PC-3 (cell line): ENCODE data around the gene PSMB1. TPM values are rescaled to one million over a fixed set of nuclear protein-coding genes. Genes with fewer than 3 reads are reported as not detected.
"Not testable (repeated sequence)": the region's sequence is repeated elsewhere in the genome, so short reads cannot be mapped to it uniquely, and the experiment has no call there.

ENCODE experiments used
- ATAC-seq: fragments of 200-7000 bp; cut with Tn5 transposase; 2 replicates; pipeline ENCODE4 v1.9.1; 2020; ENCODE audit warnings: mild to moderate bottlenecking, moderate library complexity
- BruUV-seq: library from RNA; stranded (reverse); fragments of 400-500 nt; replicated peaks from 2 replicates; lab custom pipeline; 2021; lab: Mats Ljungman, UMichigan
- CTCF ChIA-PET: fragments of 300-600 bp; sonication (Branson Sonifier 250); formaldehyde crosslinking; loops from one replicate; lab custom pipeline; 2022; ENCODE audit warnings: antibody characterized with exemption; lab: Charles Lee
- POLR2A ChIA-PET: fragments of 300-600 bp; sonication (Branson Sonifier 250); formaldehyde crosslinking; loops from one replicate; lab custom pipeline; 2022; ENCODE audit warnings: antibody characterized with exemption; ENCODE audit not compliant: unreplicated experiment; lab: Charles Lee
- DNase-seq: peaks from one replicate; pipeline ENCODE4 v3.0.0-alpha.2; 2015
- H2AFZ ChIP-seq: fragments of 300-600 bp; sonication (generic); 2 replicates; pipeline ENCODE4 v1.6.0; 2016; ENCODE audit warnings: antibody characterized with exemption, low read length
- H3F3A ChIP-seq: fragments of 300-600 bp; sonication (generic); one replicate; pipeline ENCODE4 v1.6.0; 2017; ENCODE audit warnings: antibody characterized with exemption, low read length, control low read depth, mild to moderate bottlenecking; ENCODE audit not compliant: unreplicated experiment
- H3K27ac ChIP-seq: fragments of 300-600 bp; sonication (generic); 2 replicates; pipeline ENCODE4 v1.5.1; 2016; ENCODE audit warnings: mild to moderate bottlenecking, low read length
- H3K27me3 ChIP-seq: fragments of 300-600 bp; sonication (generic); 2 replicates; pipeline ENCODE4 v1.6.1; 2016; ENCODE audit warnings: low read length, mixed read lengths
- H3K36me3 ChIP-seq: fragments of 300-600 bp; sonication (generic); 2 replicates; pipeline ENCODE4 v1.6.1; 2016; ENCODE audit warnings: low read depth, mixed run types, low read length, mixed read lengths
- H3K4me1 ChIP-seq: fragments of 300-600 bp; sonication (generic); 2 replicates; pipeline ENCODE4 v1.5.1; 2016; ENCODE audit warnings: low read length; ENCODE audit not compliant: insufficient read depth
- H3K4me2 ChIP-seq: fragments of 300-600 bp; sonication (generic); 2 replicates; pipeline ENCODE4 v1.6.0; 2016; ENCODE audit warnings: low read length
- H3K4me3 ChIP-seq: fragments of 300-600 bp; sonication (generic); 2 replicates; pipeline ENCODE4 v1.5.1; 2016; ENCODE audit warnings: mild to moderate bottlenecking, low read length, mixed read lengths
- H3K79me2 ChIP-seq: fragments of 300-600 bp; sonication (generic); 2 replicates; pipeline ENCODE4 v1.6.1; 2017; ENCODE audit warnings: low read length, mixed read lengths
- H3K9ac ChIP-seq: fragments of 300-600 bp; sonication (generic); 2 replicates; pipeline ENCODE4 v1.6.0; 2016; ENCODE audit warnings: mild to moderate bottlenecking, low read length
- H3K9me2 ChIP-seq: fragments of 300-600 bp; sonication (generic); replicated peaks from 2 replicates; pipeline ENCODE4 v1.6.1; 2016; ENCODE audit warnings: mixed run types, low read length, mixed read lengths
- H3K9me3 ChIP-seq: fragments of 300-600 bp; sonication (generic); 2 replicates; pipeline ENCODE4 v1.6.1; 2016; ENCODE audit warnings: low read length, mixed read lengths
- H4K20me1 ChIP-seq: fragments of 300-600 bp; sonication (generic); 2 replicates; pipeline ENCODE4 v1.6.1; 2016; ENCODE audit warnings: low read length, mixed read lengths
- EZH2 ChIP-seq: fragments of 300-600 bp; sonication (generic); IDR thresholded peaks from one replicate; pipeline ENCODE4 v1.6.1; 2017; ENCODE audit warnings: antibody characterized with exemption, mild to moderate bottlenecking, low read length; ENCODE audit not compliant: unreplicated experiment
- EZH2phosphoT487 ChIP-seq: fragments of 300-600 bp; sonication (generic); IDR thresholded peaks from 2 replicates; pipeline ENCODE4 v1.6.1; 2018; ENCODE audit warnings: mild to moderate bottlenecking, antibody characterized with exemption, low read length, borderline replicate concordance
- intact Hi-C: fragments of 100-400 bp; cut with micrococcal nuclease; formaldehyde crosslinking; loops from 2 replicates; pipeline ENCODE4 v1.9.0; 2023
- total RNA-seq: library from RNA; depleted of rRNA; stranded (reverse); fragments of >200 nt; gene quantifications from 2 replicates; pipeline ENCODE4 v1.2.3, GENCODE V29; 2014
- TF ChIP-seq, protein P1 (sequence below): fragments of 300-600 bp; sonication (generic); conservative IDR thresholded peaks from 2 replicates; pipeline ENCODE4 v1.5.1; 2017; ENCODE audit warnings: antibody characterized with exemption, low read depth, mild to moderate bottlenecking, low read length

PSMB1 gene
- total RNA-seq, 1 experiment from 2014 or later, result 449 TPM

DNA sequence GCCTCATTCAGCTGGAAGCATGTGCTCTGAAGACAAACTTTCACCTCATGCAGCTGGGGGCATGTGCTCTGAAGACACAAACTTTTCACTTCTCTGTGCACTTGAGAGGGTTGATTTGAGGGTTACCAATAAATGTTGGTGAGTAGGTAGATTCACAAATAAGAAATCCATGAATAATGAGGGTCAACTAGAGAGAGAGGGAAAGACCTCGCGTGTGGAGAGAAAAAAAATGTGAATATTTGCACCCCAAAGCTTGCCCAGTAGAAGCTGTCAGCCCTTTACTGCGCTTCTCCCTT, 43.4 kb downstream of the PSMB1 start:
- no peaks in the 10 kb centered on the region for H3K79me2 ChIP-seq
- no peak overlapping the region for H3K4me3 ChIP-seq
- intact Hi-C loops, result no loop called here
- ChIA-PET CTCF (no interaction called here), POLR2A (interaction anchor here (0.7 kb wide), 1 partner anchor 14 kb away, joined by 4 read pairs; no protein-coding TSS in a partner anchor)
- no peak for TF ChIP-seq EZH2
- TF ChIP-seq, protein P1, sequence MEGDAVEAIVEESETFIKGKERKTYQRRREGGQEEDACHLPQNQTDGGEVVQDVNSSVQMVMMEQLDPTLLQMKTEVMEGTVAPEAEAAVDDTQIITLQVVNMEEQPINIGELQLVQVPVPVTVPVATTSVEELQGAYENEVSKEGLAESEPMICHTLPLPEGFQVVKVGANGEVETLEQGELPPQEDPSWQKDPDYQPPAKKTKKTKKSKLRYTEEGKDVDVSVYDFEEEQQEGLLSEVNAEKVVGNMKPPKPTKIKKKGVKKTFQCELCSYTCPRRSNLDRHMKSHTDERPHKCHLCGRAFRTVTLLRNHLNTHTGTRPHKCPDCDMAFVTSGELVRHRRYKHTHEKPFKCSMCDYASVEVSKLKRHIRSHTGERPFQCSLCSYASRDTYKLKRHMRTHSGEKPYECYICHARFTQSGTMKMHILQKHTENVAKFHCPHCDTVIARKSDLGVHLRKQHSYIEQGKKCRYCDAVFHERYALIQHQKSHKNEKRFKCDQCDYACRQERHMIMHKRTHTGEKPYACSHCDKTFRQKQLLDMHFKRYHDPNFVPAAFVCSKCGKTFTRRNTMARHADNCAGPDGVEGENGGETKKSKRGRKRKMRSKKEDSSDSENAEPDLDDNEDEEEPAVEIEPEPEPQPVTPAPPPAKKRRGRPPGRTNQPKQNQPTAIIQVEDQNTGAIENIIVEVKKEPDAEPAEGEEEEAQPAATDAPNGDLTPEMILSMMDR, result no peak
- no peak for TF ChIP-seq EZH2phosphoT487
- no peaks in the 10 kb centered on the region for H3K27me3 ChIP-seq
- ATAC-seq, result no peak
- no peak overlapping the region for H3K27ac ChIP-seq
- H3F3A ChIP-seq, result no peaks in the 10 kb centered on the region
- no TSS peak for BruUV-seq
- H3K9ac ChIP-seq, result no peak overlapping the region
- H3K36me3 ChIP-seq, result no peaks in the 10 kb centered on the region
- H3K4me1 ChIP-seq, result no peaks in the 10 kb centered on the region
- no peak overlapping the region for H3K4me2 ChIP-seq
- no peak for DNase-seq
- no peaks in the 10 kb centered on the region for H3K9me2 ChIP-seq
- no peak overlapping the region for H2AFZ ChIP-seq
- H3K9me3 ChIP-seq, result no peaks in the 10 kb centered on the region
- H4K20me1 ChIP-seq, result no peaks in the 10 kb centered on the region

- intact Hi-C loops, result not testable (repeated sequence)
- POLR2A ChIA-PET, result interaction anchor here (0.7 kb wide), 1 partner anchor 15 kb away, joined by 4 read pairs; no protein-coding TSS in a partner anchor
These were observed 44.0 kb downstream of the PSMB1 start for GRCh38 chr6:170508892-170509722.

DNA sequence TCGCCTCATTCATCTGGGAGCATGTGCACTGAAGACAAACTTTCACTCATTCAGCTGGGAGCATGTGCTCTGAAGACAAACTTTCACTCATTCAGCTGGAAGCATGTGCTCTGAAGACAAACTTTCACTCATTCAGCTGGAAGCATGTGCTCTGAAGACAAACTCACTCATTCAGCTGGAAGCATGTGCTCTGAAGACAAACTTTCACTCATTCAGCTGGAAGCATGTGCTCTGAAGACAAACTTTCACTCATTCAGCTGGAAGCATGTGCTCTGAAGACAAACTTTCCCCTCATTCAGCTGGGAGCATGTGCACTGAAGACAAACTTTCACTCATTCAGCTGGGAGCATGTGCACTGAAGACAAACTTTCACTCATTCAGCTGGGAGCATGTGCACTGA, 44.8 kb downstream of the PSMB1 start:
- H3K79me2 ChIP-seq, H3K9me2 ChIP-seq, H3K9ac ChIP-seq, H3K36me3 ChIP-seq, H3K9me3 ChIP-seq, H3K4me1 ChIP-seq, H3K27ac ChIP-seq, DNase-seq, H2AFZ ChIP-seq, ATAC-seq, BruUV-seq, H3K4me2 ChIP-seq, H4K20me1 ChIP-seq, intact Hi-C loops, H3K27me3 ChIP-seq, H3F3A ChIP-seq, CTCF ChIA-PET, POLR2A ChIA-PET, H3K4me3 ChIP-seq: not testable (repeated sequence)

More at GRCh38 chr6:170508892-170509722, 44.0 kb downstream of the PSMB1 start:
- CTCF ChIA-PET, H2AFZ ChIP-seq, DNase-seq, H4K20me1 ChIP-seq, BruUV-seq, H3K27ac ChIP-seq, H3K79me2 ChIP-seq, ATAC-seq, H3K27me3 ChIP-seq, H3K4me1 ChIP-seq, H3K4me3 ChIP-seq, H3K9me3 ChIP-seq, H3F3A ChIP-seq, H3K4me2 ChIP-seq, H3K9me2 ChIP-seq, H3K9ac ChIP-seq, H3K36me3 ChIP-seq: not testable (repeated sequence)

GRCh38 chr6:170507728-170508127, 45.4 kb downstream of the PSMB1 start:
- CTCF ChIA-PET, intact Hi-C loops, H3K4me1 ChIP-seq, BruUV-seq, H3K9me2 ChIP-seq, H3K4me3 ChIP-seq, H3K27ac ChIP-seq, DNase-seq, H3K27me3 ChIP-seq, H3F3A ChIP-seq, POLR2A ChIA-PET, H3K9me3 ChIP-seq, H2AFZ ChIP-seq, ATAC-seq, H3K79me2 ChIP-seq, H3K36me3 ChIP-seq, H4K20me1 ChIP-seq, H3K9ac ChIP-seq, H3K4me2 ChIP-seq: not testable (repeated sequence)
